Karpas-422 (cell line): ENCODE results near the gene MYADML2. TPM values are rescaled to one million over a fixed set of nuclear protein-coding genes. Genes with fewer than 3 reads are reported as not detected.

Experiments
- DNase-seq: peaks from one replicate; pipeline ENCODE4 v3.0.0-alpha.2; 2015
- H2AFZ ChIP-seq: fragments of 200-600 bp; sonication (generic); 2 replicates; pipeline ENCODE4 v1.6.1; 2014; ENCODE audit warnings: antibody characterized with exemption, low read length, mixed read lengths
- H3K27ac ChIP-seq: fragments of 200-600 bp; sonication (generic); 2 replicates; pipeline ENCODE4 v1.5.1; 2014; ENCODE audit warnings: mild to moderate bottlenecking, low read length, moderate library complexity
- H3K27me3 ChIP-seq: fragments of 200-600 bp; sonication (generic); 2 replicates; pipeline ENCODE4 v1.6.1; 2014; ENCODE audit warnings: low read length, mixed read lengths
- H3K36me3 ChIP-seq: fragments of 200-600 bp; sonication (generic); 2 replicates; pipeline ENCODE4 v1.6.1; 2014; ENCODE audit warnings: low read length, mixed read lengths; ENCODE audit not compliant: insufficient read depth
- H3K4me1 ChIP-seq: fragments of 200-600 bp; sonication (generic); 2 replicates; pipeline ENCODE4 v1.6.1; 2014; ENCODE audit warnings: mild to moderate bottlenecking, low read length, mixed read lengths
- H3K4me2 ChIP-seq: fragments of 200-600 bp; sonication (generic); 2 replicates; pipeline ENCODE4 v1.6.1; 2014; ENCODE audit warnings: low read length, low read depth, mild to moderate bottlenecking; ENCODE audit not compliant: poor library complexity, severe bottlenecking
- H3K4me3 ChIP-seq: fragments of 200-600 bp; sonication (generic); 2 replicates; pipeline ENCODE4 v1.5.1; 2014; ENCODE audit warnings: mild to moderate bottlenecking, antibody characterized with exemption, low read length, mixed read lengths
- H3K79me2 ChIP-seq: fragments of 200-600 bp; sonication (generic); 2 replicates; pipeline ENCODE4 v1.6.1; 2014; ENCODE audit warnings: mild to moderate bottlenecking, low read length, mixed read lengths
- H3K9ac ChIP-seq: fragments of 200-600 bp; sonication (generic); 2 replicates; pipeline ENCODE4 v1.6.0; 2014; ENCODE audit warnings: low read length
- H3K9me2 ChIP-seq: fragments of 200-600 bp; sonication (generic), shearing (Covaris generic); replicated peaks from 2 replicates; pipeline ENCODE4 v1.6.0; 2014; ENCODE audit warnings: mild to moderate bottlenecking, low read length, moderate library complexity; ENCODE audit not compliant: insufficient read depth
- H3K9me3 ChIP-seq: fragments of 300-700, 200-600 bp; sonication (generic); 2 replicates; pipeline ENCODE4 v1.6.1; 2014; ENCODE audit warnings: low read length, mixed read lengths
- H4K20me1 ChIP-seq: fragments of 200-600 bp; sonication (generic); 2 replicates; pipeline ENCODE4 v1.6.1; 2014; ENCODE audit warnings: mild to moderate bottlenecking, antibody characterized with exemption, low read length, low read depth; ENCODE audit not compliant: insufficient read depth
- total RNA-seq: library from RNA; depleted of rRNA; stranded (reverse); fragments of >200 nt; shearing (Covaris generic); gene quantifications from 2 replicates; pipeline ENCODE4 v1.2.3, GENCODE V29; 2014; ENCODE audit warnings: low replicate concordance; rRNA removed

The MYADML2 gene
- not detected in 2 replicates for total RNA-seq

DNA sequence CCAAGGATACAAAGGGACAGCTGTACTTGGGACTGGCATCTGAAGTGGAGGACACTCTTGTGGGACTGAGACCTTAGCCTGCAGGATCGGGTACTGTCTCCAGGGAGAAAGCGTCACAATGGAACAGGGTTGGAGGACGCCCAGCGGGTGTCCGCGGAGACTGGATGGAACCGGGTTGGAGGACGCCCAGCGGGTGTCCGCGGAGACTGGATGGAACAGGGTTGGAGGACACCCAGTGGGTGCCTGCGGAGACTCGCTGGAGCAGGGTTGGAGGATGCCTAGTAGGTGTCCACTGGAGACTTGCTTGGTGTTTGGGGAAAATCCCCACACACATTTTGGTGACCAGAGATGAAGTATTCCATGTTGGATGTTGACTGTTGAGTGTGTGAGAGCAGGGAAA is at the start of gene MYADML2:
Gene MYADML2 (minus strand): TSS at position 45 of the 400 bp plus-strand sequence. CDS start 5,492 bp downstream, outside the sequence.
- Histone ChIP-seq H3K4me1 (peaks cover under 1% of the 10 kb centered on the region), H3K27me3 (no peaks in the 10 kb centered on the region), H3K4me2 (no peak within 1 kb of the TSS), H2AFZ (no peak within 1 kb of the TSS), H3K9me2 (no peaks in the 10 kb centered on the region), H3K9me3 (no peaks in the 10 kb centered on the region), H3K27ac (no peak within 1 kb of the TSS), H3K79me2 (no peaks in the 10 kb centered on the region), H3K4me3 (no peak within 1 kb of the TSS), H3K9ac (no peak within 1 kb of the TSS), H3K36me3 (no peaks in the 10 kb centered on the region), H4K20me1 (no peaks in the 10 kb centered on the region)
- no peak for DNase-seq

DNA sequence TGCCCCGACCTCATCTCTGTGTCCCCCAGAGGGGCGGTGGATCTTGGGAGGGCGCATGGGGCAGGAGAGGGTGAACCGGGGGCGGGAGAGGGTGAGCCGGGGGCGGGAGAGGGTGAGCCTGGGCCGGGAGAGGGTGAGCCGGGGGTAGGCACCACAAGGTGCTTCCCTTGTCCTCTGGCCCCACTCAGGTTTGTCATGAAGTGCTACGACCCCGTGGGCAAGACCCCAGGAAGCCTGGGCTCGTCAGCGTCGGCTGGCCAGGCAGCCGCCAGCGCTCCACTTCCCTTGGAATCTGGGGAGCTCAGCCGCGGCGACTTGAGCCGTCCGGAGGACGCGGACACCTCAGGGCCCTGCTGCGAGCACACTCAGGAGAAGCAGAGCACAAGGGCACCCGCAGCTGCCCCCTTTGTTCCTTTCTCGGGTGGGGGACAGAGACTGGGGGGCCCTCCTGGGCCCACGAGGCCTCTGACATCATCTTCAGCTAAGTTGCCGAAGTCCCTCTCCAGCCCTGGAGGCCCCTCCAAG is 49.3 kb upstream of the MYADML2 start:
- Histone ChIP-seq H3K4me2 (no peak overlapping the region), H3K9ac (no peak overlapping the region), H3K27me3 (no peaks in the 10 kb centered on the region), H3K9me2 (no peaks in the 10 kb centered on the region), H2AFZ (no peak overlapping the region), H3K27ac (no peak overlapping the region), H3K79me2 (no peaks in the 10 kb centered on the region), H3K36me3 (no peaks in the 10 kb centered on the region), H4K20me1 (no peaks in the 10 kb centered on the region), H3K4me1 (no peaks in the 10 kb centered on the region), H3K9me3 (no peaks in the 10 kb centered on the region), H3K4me3 (no peak overlapping the region)
- DNase-seq, result no peak

- no peak overlapping the region for H3K9ac ChIP-seq
- H3K9me2 ChIP-seq, result no peaks in the 10 kb centered on the region
- no peaks in the 10 kb centered on the region for H3K4me1 ChIP-seq
- H3K79me2 ChIP-seq, result no peaks in the 10 kb centered on the region
- H4K20me1 ChIP-seq, result no peaks in the 10 kb centered on the region
- no peak for DNase-seq
- no peaks in the 10 kb centered on the region for H3K27me3 ChIP-seq
- H3K36me3 ChIP-seq, result no peaks in the 10 kb centered on the region
- no peak overlapping the region for H3K4me3 ChIP-seq
- H3K27ac ChIP-seq, result no peak overlapping the region
- H2AFZ ChIP-seq, result no peak overlapping the region
- no peaks in the 10 kb centered on the region for H3K9me3 ChIP-seq
- no peak overlapping the region for H3K4me2 ChIP-seq
Observed at GRCh38 chr17:81995463-81996231, 48.6 kb upstream of the MYADML2 start.

DNA sequence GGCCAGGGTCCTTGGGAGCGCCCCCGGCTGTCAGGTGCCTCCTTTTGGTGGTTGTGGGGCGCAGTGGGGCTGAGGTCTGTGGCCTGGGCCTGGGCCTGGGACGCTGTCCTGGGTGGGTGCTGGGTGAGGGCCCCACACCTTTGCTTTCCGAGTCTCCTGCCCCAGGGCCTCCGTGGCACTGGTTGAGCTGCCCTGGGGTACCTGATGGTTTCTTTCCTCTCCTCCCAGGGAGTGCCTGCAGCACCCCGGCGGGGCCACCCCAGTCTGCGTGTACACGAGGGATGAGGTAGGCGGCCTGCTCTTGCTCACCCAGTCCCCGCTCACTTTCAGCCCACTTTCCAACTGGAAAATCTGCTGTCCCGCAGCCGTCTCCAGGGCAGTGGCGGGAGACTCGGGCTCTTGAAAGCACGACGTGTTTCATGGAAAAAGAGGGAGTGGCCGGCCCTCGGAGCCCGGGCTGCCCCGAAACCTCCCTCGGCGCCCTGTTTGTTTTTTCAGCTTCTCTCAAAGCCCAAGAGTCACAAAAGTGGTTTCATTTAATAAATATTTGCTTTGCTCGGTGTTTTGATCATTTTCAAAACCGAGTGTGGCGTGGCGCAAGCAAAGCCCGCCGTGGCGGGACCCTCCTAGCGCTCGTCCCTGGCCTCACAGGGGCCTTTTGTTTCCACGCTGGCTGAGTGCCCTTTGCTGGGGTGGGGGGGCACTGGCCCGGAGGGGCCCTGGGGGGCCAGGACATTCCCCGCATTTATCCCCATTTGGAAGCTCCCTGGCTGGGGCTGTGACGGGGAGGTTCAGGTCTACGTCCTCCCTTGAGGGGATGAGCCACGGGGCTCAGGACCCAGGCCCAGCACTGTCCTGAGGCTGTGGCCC is 47.8 kb upstream of the MYADML2 start:
- no peaks in the 10 kb centered on the region for H3K79me2 ChIP-seq
- H3K4me2 ChIP-seq, result no peak overlapping the region

DNA sequence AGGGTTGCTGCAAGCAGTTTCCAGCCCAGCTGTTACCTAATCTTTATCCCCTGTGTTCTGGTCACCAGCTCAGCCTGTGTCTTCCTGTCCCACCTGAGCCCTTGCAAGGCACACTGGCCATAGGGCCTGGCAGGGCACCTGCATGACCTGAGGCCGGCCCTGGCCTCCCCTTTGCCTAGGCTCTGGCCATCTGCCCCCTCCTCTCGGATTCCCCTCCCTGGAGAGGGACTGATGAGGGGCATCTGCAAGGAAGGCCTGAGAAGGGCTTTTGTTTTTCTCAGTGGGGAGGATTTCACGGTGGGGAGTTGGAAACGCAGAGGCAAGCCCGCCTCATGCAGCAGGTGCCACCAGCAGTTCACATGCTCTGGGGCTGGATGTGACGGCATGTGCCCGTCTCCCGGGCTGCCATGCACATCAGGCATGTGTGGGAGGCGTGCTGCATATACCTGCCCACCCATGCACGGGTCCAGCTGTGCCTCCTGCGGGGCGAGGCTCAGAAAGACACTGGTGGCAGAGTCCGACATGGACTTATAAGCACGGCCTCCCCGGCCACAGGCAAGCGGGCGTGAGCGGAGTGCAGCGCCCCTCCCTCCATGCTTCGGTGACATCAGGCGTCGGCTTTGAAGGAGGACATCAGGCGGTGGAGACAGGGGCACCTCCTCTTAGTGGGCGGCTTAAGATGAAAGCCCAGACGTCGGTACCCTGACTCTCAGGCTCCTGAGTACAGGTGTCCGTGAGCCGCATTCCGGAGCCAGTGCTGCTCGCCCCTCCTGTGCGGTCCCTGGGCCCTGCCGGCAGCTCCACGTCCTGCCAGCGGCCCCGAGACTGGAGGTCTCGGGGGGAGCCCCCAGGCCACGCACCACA is 46.9 kb upstream of the MYADML2 start:
- no peak overlapping the region for H3K4me2 ChIP-seq
- DNase-seq, result no peak
- H3K4me1 ChIP-seq, result no peaks in the 10 kb centered on the region
- H3K79me2 ChIP-seq, result no peaks in the 10 kb centered on the region
- H3K36me3 ChIP-seq, result no peaks in the 10 kb centered on the region
- H3K27ac ChIP-seq, result no peak overlapping the region
- H4K20me1 ChIP-seq, result no peaks in the 10 kb centered on the region
- no peaks in the 10 kb centered on the region for H3K27me3 ChIP-seq
- H2AFZ ChIP-seq, result no peak overlapping the region
- H3K9me2 ChIP-seq, result no peaks in the 10 kb centered on the region
- H3K9me3 ChIP-seq, result no peaks in the 10 kb centered on the region
- H3K4me3 ChIP-seq, result no peak overlapping the region
- H3K9ac ChIP-seq, result no peak overlapping the region

More for the DNA sequence above, 47.8 kb upstream of the MYADML2 start:
- no peaks in the 10 kb centered on the region for H3K27me3 ChIP-seq
- no peaks in the 10 kb centered on the region for H3K9me2 ChIP-seq
- no peak overlapping the region for H3K9ac ChIP-seq
- H3K36me3 ChIP-seq, result no peaks in the 10 kb centered on the region
- no peak overlapping the region for H3K27ac ChIP-seq
- no peak overlapping the region for H3K4me3 ChIP-seq
- H3K4me1 ChIP-seq, result no peaks in the 10 kb centered on the region
- no peak overlapping the region for H2AFZ ChIP-seq
- H4K20me1 ChIP-seq, result no peaks in the 10 kb centered on the region
- no peaks in the 10 kb centered on the region for H3K9me3 ChIP-seq
- DNase-seq, result no peak

DNA sequence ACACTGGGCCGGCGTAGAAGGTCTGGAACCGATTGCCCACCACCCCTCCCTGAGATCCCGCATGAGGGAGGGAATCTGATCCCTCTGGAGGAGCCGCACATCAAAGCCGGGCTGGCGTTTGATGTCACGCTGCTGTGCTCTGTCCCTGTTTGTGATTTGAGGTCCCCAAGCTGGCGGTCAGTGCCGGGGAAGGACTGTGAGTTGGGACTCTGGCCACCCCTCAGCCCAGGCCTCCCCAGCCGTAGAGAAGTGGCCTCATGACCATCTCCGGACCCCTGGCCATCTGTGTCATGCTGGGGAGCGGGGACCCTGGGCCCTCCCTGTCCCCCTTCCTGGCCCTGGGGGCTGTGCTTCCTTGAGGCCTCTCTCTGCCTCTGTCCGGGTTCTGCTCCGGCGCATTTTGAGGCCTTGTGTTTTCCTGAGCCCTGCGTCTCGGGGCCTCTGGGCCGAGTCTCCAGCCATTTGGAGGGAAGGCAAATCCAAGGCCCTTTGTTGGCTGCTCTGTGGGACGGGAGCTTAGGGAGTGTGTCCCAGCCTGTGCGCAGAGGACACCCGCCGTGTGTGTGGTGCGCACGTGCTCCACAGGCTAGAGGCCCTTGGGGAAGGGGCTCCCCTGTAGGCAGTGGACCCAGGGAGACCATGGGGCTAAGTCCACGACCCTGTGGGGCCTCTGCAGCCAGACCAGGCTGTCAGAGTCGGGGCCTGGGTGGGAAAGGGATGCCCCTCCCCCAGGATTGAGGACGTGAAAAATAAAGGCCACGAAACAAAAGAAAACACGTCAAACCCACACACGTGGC is 45.5 kb upstream of the MYADML2 start:
- no peaks in the 10 kb centered on the region for H3K27me3 ChIP-seq
- H3K4me3 ChIP-seq, result no peak overlapping the region
- no peak overlapping the region for H3K4me2 ChIP-seq
- no peak for DNase-seq
- no peaks in the 10 kb centered on the region for H3K36me3 ChIP-seq
- H3K79me2 ChIP-seq, result no peaks in the 10 kb centered on the region
- H3K9ac ChIP-seq, result no peak overlapping the region
- H3K9me3 ChIP-seq, result no peaks in the 10 kb centered on the region
- H4K20me1 ChIP-seq, result no peaks in the 10 kb centered on the region
- no peak overlapping the region for H3K27ac ChIP-seq
- no peak overlapping the region for H2AFZ ChIP-seq
- H3K4me1 ChIP-seq, result no peaks in the 10 kb centered on the region
- H3K9me2 ChIP-seq, result no peaks in the 10 kb centered on the region

DNA sequence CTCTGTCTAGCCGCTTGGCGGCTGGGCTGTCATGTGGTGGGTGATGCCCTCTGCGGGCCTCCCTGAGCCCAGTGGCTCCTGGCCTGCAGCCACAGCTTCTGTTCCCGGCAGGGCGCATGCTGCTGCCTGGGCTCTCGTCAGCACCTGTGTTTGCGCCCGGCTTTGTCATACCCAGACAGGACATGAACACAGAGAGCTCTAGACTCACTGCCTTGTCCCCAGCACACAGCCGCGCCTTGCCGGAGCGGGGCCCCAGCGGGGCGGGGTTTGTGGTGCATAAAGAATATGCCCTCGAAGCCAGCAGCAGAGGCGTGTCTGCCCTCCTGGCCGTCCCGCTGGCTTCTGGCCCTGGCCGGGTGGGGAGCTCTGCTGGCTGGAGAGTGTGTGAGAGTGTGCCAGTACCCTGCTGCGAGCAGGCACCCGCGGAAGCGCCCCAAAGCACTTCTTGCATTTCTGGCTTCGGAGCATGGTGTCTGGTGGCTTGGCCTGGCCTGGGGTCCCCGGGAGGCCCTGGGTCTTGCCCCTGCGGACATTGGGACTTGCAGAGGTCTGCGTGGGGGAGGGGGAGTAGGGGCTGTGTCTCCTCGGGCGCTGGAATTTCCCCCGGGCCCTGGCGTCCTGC is 44.8 kb upstream of the MYADML2 start:
- no peaks in the 10 kb centered on the region for H3K4me1 ChIP-seq
- no peak overlapping the region for H3K4me3 ChIP-seq
- no peak for DNase-seq
- H3K9me3 ChIP-seq, result no peaks in the 10 kb centered on the region
- no peaks in the 10 kb centered on the region for H4K20me1 ChIP-seq
- H3K36me3 ChIP-seq, result no peaks in the 10 kb centered on the region
- no peak overlapping the region for H3K4me2 ChIP-seq
- no peak overlapping the region for H2AFZ ChIP-seq
- H3K79me2 ChIP-seq, result no peaks in the 10 kb centered on the region
- H3K9ac ChIP-seq, result no peak overlapping the region
- H3K27me3 ChIP-seq, result no peaks in the 10 kb centered on the region
- H3K27ac ChIP-seq, result no peak overlapping the region
- H3K9me2 ChIP-seq, result no peaks in the 10 kb centered on the region
